Mucosa of descending colon (tissue), 3 donors: ENCODE measurements around the gene TBC1D1. TPM values are rescaled to one million over a fixed set of nuclear protein-coding genes. Genes with fewer than 3 reads are reported as not detected.

Experiments
- ATAC-seq: fragments of 200-7000 bp; cut with Tn5 transposase; one replicate; pipeline ENCODE4 v1.9.1; 2020; ENCODE audit warnings: mild to moderate bottlenecking, moderate library complexity
- DNase-seq, 3 donors: peaks; one replicate each; pipeline ENCODE4 v3.0.0-alpha.2; 2020
- H3K36me3 ChIP-seq: fragments of 200-600 bp; one replicate; pipeline ENCODE4 v1.8.0; 2021; ENCODE audit warnings: low read depth, mild to moderate bottlenecking
- H3K4me1 ChIP-seq: fragments of 200-600 bp; one replicate; pipeline ENCODE4 v1.8.0; 2021; ENCODE audit warnings: low read depth, mild to moderate bottlenecking
- H3K4me3 ChIP-seq: fragments of 200-600 bp; one replicate; pipeline ENCODE4 v1.8.0; 2021; ENCODE audit warnings: mild to moderate bottlenecking
- H3K9me3 ChIP-seq: fragments of 200-600 bp; one replicate; pipeline ENCODE4 v1.8.0; 2021; ENCODE audit warnings: mild to moderate bottlenecking
- intact Hi-C, 2 donors: fragments of 100-400 bp; cut with DNase I in 1 of 2; cut with micrococcal nuclease in 1 of 2; formaldehyde crosslinking; loops; one replicate each; pipeline versions ENCODE4 v1.11.0 to v1.11.1; 2022; cut with DNase I, micrococcal nuclease
- total RNA-seq, 3 donors: library from RNA; stranded (reverse); fragmentation: NEBNext Ultra II Directional in 2 of 3; extraction: Animal tissue kit (Norgen Biotek cat#: 25700) in 2 of 3; gene quantifications; one replicate each; pipeline versions ENCODE4 v1.2.1 to v1.2.4, GENCODE V29; 2021 to 2023
- TF ChIP-seq, protein P1 (sequence below): fragments of 200-600 bp; IDR thresholded peaks from one replicate; pipeline ENCODE4 v1.8.0; 2022; ENCODE audit warnings: antibody characterized with exemption, mild to moderate bottlenecking
- donor health status: DM: no; HTN: no; CAD: no; lungs with moderate emphysema.
- donor health status: DM: no; HTN: no; CAD: no.
- donor health status: DM: no; HTN: yes; CAD: no.

The TBC1D1 gene
- total RNA-seq, 3 donors from 2014 or later, result 50.2 to 249 (median 71.6) TPM

DNA sequence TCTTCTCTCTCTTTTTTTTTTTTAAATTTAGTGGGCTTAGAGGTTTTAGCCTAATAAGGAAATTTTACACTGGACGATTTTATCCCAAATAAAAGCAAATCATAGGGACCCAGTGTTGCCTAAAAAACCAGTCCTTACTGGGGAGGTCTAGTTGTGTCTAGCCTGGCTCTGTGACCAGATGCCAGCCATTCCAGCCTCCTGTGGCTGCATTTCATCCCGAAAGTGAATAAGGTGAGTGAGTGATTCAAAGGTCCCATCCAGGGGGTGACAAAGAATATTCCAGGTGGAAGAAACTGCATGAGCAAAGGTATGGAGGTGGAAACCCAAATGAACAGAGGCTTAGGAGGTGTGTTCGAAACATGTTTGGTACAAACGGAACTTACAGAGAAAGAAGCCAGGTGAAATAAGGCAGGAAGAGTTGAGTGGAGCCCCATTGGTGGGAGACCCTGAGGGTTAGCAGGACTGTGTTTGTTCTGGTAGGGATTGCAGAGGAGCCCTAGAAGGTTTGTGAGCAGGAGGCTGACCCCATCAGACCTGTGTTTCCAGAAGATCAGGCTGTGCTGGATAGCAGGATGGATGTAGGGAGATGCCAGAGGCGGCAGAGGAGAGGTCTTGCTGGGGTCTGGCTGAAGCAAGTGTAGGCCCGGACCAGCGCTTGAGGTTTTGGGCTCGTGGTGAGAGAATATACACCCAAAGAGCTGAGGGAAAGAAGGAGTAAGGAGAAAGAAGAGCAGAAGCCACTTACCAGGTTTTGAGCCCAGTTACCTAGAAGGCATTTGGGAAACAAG is 100.9 kb downstream of the TBC1D1 start:
- TF ChIP-seq, protein P1, sequence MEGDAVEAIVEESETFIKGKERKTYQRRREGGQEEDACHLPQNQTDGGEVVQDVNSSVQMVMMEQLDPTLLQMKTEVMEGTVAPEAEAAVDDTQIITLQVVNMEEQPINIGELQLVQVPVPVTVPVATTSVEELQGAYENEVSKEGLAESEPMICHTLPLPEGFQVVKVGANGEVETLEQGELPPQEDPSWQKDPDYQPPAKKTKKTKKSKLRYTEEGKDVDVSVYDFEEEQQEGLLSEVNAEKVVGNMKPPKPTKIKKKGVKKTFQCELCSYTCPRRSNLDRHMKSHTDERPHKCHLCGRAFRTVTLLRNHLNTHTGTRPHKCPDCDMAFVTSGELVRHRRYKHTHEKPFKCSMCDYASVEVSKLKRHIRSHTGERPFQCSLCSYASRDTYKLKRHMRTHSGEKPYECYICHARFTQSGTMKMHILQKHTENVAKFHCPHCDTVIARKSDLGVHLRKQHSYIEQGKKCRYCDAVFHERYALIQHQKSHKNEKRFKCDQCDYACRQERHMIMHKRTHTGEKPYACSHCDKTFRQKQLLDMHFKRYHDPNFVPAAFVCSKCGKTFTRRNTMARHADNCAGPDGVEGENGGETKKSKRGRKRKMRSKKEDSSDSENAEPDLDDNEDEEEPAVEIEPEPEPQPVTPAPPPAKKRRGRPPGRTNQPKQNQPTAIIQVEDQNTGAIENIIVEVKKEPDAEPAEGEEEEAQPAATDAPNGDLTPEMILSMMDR, result no peak
- no peaks in the 10 kb centered on the region for H3K36me3 ChIP-seq
- no peaks in the 10 kb centered on the region for H3K9me3 ChIP-seq
- peaks cover 6% of the 10 kb centered on the region for H3K4me1 ChIP-seq
- no peak overlapping the region for H3K4me3 ChIP-seq
- DNase-seq (no peak), ATAC-seq (no peak)
- intact Hi-C loops, result no loop called here

DNA sequence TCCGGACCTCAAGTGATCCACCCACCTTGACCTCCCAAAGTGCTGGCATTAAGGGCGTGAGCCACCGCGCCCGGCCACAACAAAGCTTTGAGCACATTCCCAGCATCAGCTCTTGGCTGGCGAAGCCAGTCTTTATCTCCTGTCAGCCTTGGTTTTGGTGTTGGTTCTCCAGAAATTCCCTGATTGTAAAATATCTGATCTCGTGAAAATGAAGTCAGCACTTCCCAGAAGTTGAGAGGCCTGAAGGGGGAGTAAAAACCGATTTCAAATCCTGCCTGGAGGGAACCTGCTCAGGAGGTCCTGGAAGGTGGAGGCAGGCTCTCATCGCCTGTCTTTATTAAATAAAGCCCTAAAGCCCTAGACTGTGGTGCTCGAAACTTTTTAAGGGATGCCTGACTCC is 102.9 kb downstream of the TBC1D1 start:
- Histone ChIP-seq H3K4me1 (peaks cover 6% of the 10 kb centered on the region), H3K9me3 (no peaks in the 10 kb centered on the region), H3K36me3 (no peaks in the 10 kb centered on the region), H3K4me3 (no peak overlapping the region)
- no peak for ATAC-seq
- intact Hi-C loops, result no loop called here
- no peak for DNase-seq
- TF ChIP-seq, protein P1, result no peak

DNA sequence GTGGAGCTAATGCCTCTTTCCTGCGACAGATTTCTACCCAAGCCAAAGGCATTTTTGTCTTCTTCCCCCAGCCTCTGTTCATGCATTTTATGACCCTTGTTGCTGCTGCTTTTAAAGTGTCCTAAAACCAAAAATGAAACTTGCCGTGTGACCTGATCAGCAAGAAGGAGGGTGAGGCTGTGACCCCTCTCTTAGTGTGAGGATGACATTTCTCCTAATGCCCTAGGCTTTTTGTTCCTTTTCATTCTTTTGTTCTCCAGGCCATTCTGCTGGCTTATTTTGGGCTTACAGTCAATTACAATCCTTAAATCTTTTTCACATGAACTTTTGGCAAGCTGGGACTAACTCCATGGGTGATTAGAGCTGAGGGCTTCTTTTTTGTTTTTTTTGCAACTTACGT is 103.7 kb downstream of the TBC1D1 start:
- Histone ChIP-seq H3K36me3 (no peaks in the 10 kb centered on the region), H3K9me3 (no peaks in the 10 kb centered on the region), H3K4me3 (no peak overlapping the region), H3K4me1 (peaks cover 6% of the 10 kb centered on the region)
- intact Hi-C loops, result no loop called here
- DNase-seq (no peak), ATAC-seq (no peak)
- TF ChIP-seq, protein P1, result no peak

DNA sequence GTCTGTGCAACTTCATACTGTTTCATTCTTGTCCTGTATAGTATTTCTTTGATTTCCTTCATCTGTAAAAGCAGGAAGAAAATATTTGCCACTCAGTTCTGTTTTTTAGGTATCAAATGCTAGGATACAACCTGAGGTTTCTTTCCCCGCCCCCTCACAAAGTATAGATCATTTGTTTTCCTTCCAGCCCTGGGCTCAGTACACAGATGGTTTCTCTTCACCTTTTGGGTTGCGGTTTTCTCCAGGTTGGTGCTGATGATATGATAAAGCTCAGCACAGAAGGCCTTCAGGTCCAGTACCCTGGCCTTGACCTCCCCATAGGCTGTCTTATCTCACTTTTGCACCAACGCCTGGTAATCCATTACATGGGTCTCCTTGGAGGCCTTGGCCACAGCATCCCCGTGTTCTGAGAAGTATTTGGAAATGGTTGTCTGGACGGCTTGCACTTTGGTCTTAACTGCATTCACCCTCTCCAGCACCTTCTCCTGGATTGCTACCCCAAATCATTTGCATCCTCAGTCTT is 104.5 kb downstream of the TBC1D1 start:
- intact Hi-C loops, result no loop called here
- TF ChIP-seq, protein P1, result no peak
- DNase-seq, result no peak
- peaks cover 6% of the 10 kb centered on the region for H3K4me1 ChIP-seq
- no peaks in the 10 kb centered on the region for H3K9me3 ChIP-seq
- no peak overlapping the region for H3K4me3 ChIP-seq
- no peaks in the 10 kb centered on the region for H3K36me3 ChIP-seq
- no peak for ATAC-seq

DNA sequence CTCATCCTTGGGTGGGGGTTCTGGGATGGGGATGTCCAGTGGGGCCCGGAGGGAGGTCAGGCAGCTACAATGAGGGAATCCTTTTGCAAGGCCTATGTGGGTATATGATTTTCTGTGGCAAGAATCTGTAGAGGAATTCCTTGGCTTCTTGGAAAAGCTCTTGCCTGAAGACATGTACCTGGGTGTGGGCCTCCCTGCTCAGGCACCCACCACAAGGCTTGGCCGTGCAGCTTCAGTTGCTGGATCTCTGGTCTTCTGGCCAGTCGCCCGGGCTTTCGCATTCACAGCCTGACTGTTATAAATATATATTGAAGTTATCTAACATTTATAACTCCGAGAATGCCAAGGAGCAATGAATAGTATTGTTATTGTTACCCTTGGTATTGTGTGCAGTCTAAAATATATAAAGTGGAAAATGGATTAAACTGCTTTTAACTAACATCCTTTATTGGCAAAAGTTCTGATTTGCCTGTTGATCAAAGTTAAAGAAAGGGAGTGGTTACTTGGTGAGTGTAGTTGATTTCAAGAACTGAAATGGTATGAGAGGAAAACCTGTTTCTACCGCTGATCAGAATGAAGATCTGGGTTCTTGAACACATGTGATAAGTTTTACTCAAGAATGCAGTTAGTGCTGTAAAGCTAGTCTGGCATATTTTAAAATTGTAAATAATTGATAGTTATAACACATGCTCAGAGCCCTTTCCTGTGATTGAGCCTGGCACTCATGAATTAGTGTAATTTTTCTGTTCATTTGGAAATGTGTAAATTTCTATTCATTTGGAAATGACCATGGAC is 105.3 kb downstream of the TBC1D1 start:
- no peaks in the 10 kb centered on the region for H3K9me3 ChIP-seq
- H3K4me1 ChIP-seq, result peaks cover 6% of the 10 kb centered on the region
- ATAC-seq (peak; percentile 48), DNase-seq (peak; percentile 61 to 66 (median 63))
- TF ChIP-seq, protein P1, result no peak
- intact Hi-C loops, result no loop called here
- H3K36me3 ChIP-seq, result no peaks in the 10 kb centered on the region
- no peak overlapping the region for H3K4me3 ChIP-seq
